HEK293 (cell line): ENCODE data around the gene KRT8.

Experiments used
- CTCF ChIA-PET: fragments of 350-600 bp; formaldehyde crosslinking; extraction: SDS; loops from one replicate; lab custom pipeline; 2021; ENCODE audit warnings: antibody characterized with exemption; lab: Yijun Ruan, JAX
- POLR2A ChIA-PET: fragments of 300-600 bp; formaldehyde crosslinking; extraction: SDS; loops from one replicate; lab custom pipeline; 2020; ENCODE audit warnings: antibody characterized with exemption, inconsistent platforms; lab: Yijun Ruan, JAX
- H3K27ac ChIP-seq: fragments of 200-500 bp; sonication (Bioruptor generic); 2 replicates; pipeline ENCODE4 v1.5.1; 2014; ENCODE audit warnings: low read depth, low read length, control low read depth, inconsistent platforms; ENCODE audit errors: extremely low read depth
- H3K36me3 ChIP-seq, 2 experiments: fragments of 200-500 bp in 1 of 2; sonication (Bioruptor generic) in 1 of 2; 1 replicate in 1 of 2; 2 replicates in 1 of 2; pipeline ENCODE4 v1.5.1; 2014 to 2017; ENCODE audit warnings: inconsistent platforms in 2 of 2, low read length in 2 of 2; ENCODE audit not compliant: control insufficient read depth in 2 of 2, insufficient read depth in 1 of 2
- H3K4me1 ChIP-seq: fragments of 200-500 bp; sonication (Bioruptor generic); 2 replicates; pipeline ENCODE4 v1.5.1; 2014; ENCODE audit warnings: mild to moderate bottlenecking, low read length, inconsistent platforms; ENCODE audit not compliant: control insufficient read depth, insufficient read depth
- H3K4me3 ChIP-seq: 2 replicates; pipeline ENCODE4 v1.5.1; 2011; ENCODE audit warnings: low read depth, mild to moderate bottlenecking, control low read depth, low read length, moderate library complexity
- H3K9me3 ChIP-seq: fragments of 200-500 bp; sonication (Bioruptor generic); 2 replicates; pipeline ENCODE4 v1.5.1; 2014; ENCODE audit warnings: low read depth, low read length, inconsistent platforms; ENCODE audit not compliant: control insufficient read depth, insufficient read depth
- CTCF ChIP-seq: fragments of 450-650 bp; formaldehyde crosslinking; IDR thresholded peaks from 2 replicates; pipeline ENCODE4 v1.5.1; 2016; ENCODE audit warnings: missing biosample characterization, missing genetic modification characterization
- HOXA7 ChIP-seq: sonication (generic); formaldehyde crosslinking; IDR thresholded peaks from 2 replicates; pipeline ENCODE4 v1.8.1; 2022; ENCODE audit warnings: missing genetic modification reagents, borderline replicate concordance
- HOXC10 ChIP-seq: sonication (generic); formaldehyde crosslinking; IDR thresholded peaks from 2 replicates; pipeline ENCODE4 v1.8.1; 2023; ENCODE audit warnings: mild to moderate bottlenecking, missing genetic modification reagents
- KLF7 ChIP-seq: fragments of 450-650 bp; formaldehyde crosslinking; IDR thresholded peaks from 2 replicates; pipeline ENCODE4 v1.5.1; 2016; ENCODE audit warnings: missing biosample characterization, missing genetic modification characterization, borderline replicate concordance
- KLF9 ChIP-seq: fragments of 450-650 bp; formaldehyde crosslinking; IDR thresholded peaks from 2 replicates; pipeline ENCODE4 v1.5.1; 2016; ENCODE audit warnings: missing biosample characterization, missing genetic modification characterization, low read depth
- MEIS1 ChIP-seq: sonication (generic); formaldehyde crosslinking; IDR thresholded peaks from 2 replicates; pipeline ENCODE4 v1.8.1; 2022; ENCODE audit warnings: missing genetic modification reagents, mild to moderate bottlenecking, borderline replicate concordance
- MZF1 ChIP-seq: fragments of 450-650 bp; formaldehyde crosslinking; IDR thresholded peaks from 2 replicates; pipeline ENCODE4 v1.5.1; 2017; ENCODE audit warnings: missing biosample characterization, missing genetic modification characterization, borderline replicate concordance
- SP2 ChIP-seq: fragments of 450-650 bp; formaldehyde crosslinking; IDR thresholded peaks from 2 replicates; pipeline ENCODE4 v1.5.1; 2016; ENCODE audit warnings: missing biosample characterization, missing genetic modification characterization
- ZNF155 ChIP-seq: fragments of 450-650 bp; formaldehyde crosslinking; IDR thresholded peaks from 2 replicates; pipeline ENCODE4 v1.5.1; 2016; ENCODE audit warnings: missing biosample characterization, missing genetic modification characterization
- ZNF184 ChIP-seq: fragments of 450-650 bp; IDR thresholded peaks from 2 replicates; pipeline ENCODE4 v1.5.1; 2018; ENCODE audit warnings: missing biosample characterization, mild to moderate bottlenecking, missing genetic modification characterization
- ZNF280C ChIP-seq: fragments of 450-650 bp; formaldehyde crosslinking; IDR thresholded peaks from 2 replicates; pipeline ENCODE4 v1.5.1; 2016; ENCODE audit warnings: missing biosample characterization, missing genetic modification characterization
- ZNF292 ChIP-seq: fragments of 450-650 bp; formaldehyde crosslinking; IDR thresholded peaks from 2 replicates; pipeline ENCODE4 v1.5.1; 2016; ENCODE audit warnings: low read depth, missing biosample characterization, missing genetic modification characterization, borderline replicate concordance
- ZNF341 ChIP-seq: fragments of 450-650 bp; formaldehyde crosslinking; IDR thresholded peaks from 2 replicates; pipeline ENCODE4; 2016; ENCODE audit warnings: low read depth, missing biosample characterization, missing genetic modification characterization
- ZNF350 ChIP-seq: fragments of 450-650 bp; formaldehyde crosslinking; IDR thresholded peaks from 2 replicates; pipeline ENCODE4 v1.5.0; 2017; ENCODE audit warnings: missing biosample characterization, mild to moderate bottlenecking, missing genetic modification characterization
- ZNF518A ChIP-seq: fragments of 450-650 bp; formaldehyde crosslinking; conservative IDR thresholded peaks from 2 replicates; pipeline ENCODE4 v1.5.1; 2016; ENCODE audit warnings: low read depth, missing biosample characterization, missing genetic modification characterization
- ZNF623 ChIP-seq: fragments of 450-650 bp; formaldehyde crosslinking; IDR thresholded peaks from 2 replicates; pipeline ENCODE4 v1.5.1; 2016; ENCODE audit warnings: missing biosample characterization, missing genetic modification characterization
- ZNF629 ChIP-seq: fragments of 450-650 bp; formaldehyde crosslinking; IDR thresholded peaks from 2 replicates; pipeline ENCODE4 v1.5.1; 2017; ENCODE audit warnings: missing biosample characterization, missing genetic modification characterization
- ZNF670 ChIP-seq: fragments of 450-650 bp; formaldehyde crosslinking; IDR thresholded peaks from 2 replicates; pipeline ENCODE4 v1.5.1; 2016; ENCODE audit warnings: missing biosample characterization, missing genetic modification characterization, low read depth
- ZNF768 ChIP-seq: fragments of 450-650 bp; formaldehyde crosslinking; IDR thresholded peaks from 2 replicates; pipeline ENCODE4 v1.5.1; 2018; ENCODE audit warnings: missing biosample characterization, mild to moderate bottlenecking, missing genetic modification characterization
- ZNF777 ChIP-seq: fragments of 450-650 bp; formaldehyde crosslinking; IDR thresholded peaks from 2 replicates; pipeline ENCODE4 v1.5.1; 2017; ENCODE audit warnings: missing biosample characterization, missing genetic modification characterization, borderline replicate concordance
- TF ChIP-seq, protein P1 (sequence below): fragments of 450-650 bp; formaldehyde crosslinking; IDR thresholded peaks from 2 replicates; pipeline ENCODE4 v1.5.1; 2016; ENCODE audit warnings: missing biosample characterization, missing genetic modification characterization
- TF ChIP-seq, protein P2 (sequence below): fragments of 450-650 bp; formaldehyde crosslinking; optimal IDR thresholded peaks from 2 replicates; pipeline ENCODE3; 2016; ENCODE audit warnings: missing biosample characterization, mild to moderate bottlenecking, missing genetic modification characterization
- TF ChIP-seq, protein P3 (sequence below): fragments of 450-650 bp; formaldehyde crosslinking; IDR thresholded peaks from 2 replicates; pipeline ENCODE4 v1.5.1; 2016; ENCODE audit warnings: missing biosample characterization, missing genetic modification characterization

Gene KRT8

GRCh38 chr12:52873832-52874572 is 30.9 kb downstream of the KRT8 start:
- no peaks in the 10 kb centered on the region for H3K36me3 ChIP-seq
- H3K9me3 ChIP-seq, result no peaks in the 10 kb centered on the region
- H3K4me1 ChIP-seq, result peaks cover 13% of the 10 kb centered on the region; the same call in 1 of the 2 replicates
- H3K27ac ChIP-seq, result peak overlapping the region; percentile 63; the same call in 1 of the 2 replicates
- ChIA-PET CTCF (interaction anchor here (0.6 to 10.4 kb wide), 19 partner anchors 8 to 738 kb away, joined by 3 to 200 read pairs (median 3); partner anchors contain the start of gene KRT85), POLR2A (interaction anchor here (1.0 to 1.5 kb wide), 6 partner anchors 9 to 682 kb away, joined by 3 to 7 read pairs (median 3); partner anchors contain the start of genes KRT8 and KRT80)
- peak overlapping the region; percentile 36 for H3K4me3 ChIP-seq
- TF ChIP-seq ZNF629 (tag by site-specific recombination) (peak; percentile 61), HOXC10 (no peak), ZNF350 (tag by site-specific recombination) (no peak), SP2 (peak; percentile 38), CTCF (tag by site-specific recombination) (no peak), ZNF777 (tag by site-specific recombination) (no peak), MEIS1 (no peak), ZNF280C (tag by site-specific recombination) (no peak), ZNF184 (tag by site-specific recombination) (no peak), MZF1 (tag by site-specific recombination) (no peak), ZNF623 (tag by site-specific recombination) (no peak), KLF7 (tag by site-specific recombination) (peak; percentile 56; the same call in 1 of the 2 replicates), ZNF670 (tag by site-specific recombination) (no peak), ZNF155 (tag by site-specific recombination) (no peak), KLF9 (tag by site-specific recombination) (peak; percentile 28; the same call in 1 of the 2 replicates), ZNF518A (tag by site-specific recombination) (no peak), ZNF292 (tag by site-specific recombination) (no peak), HOXA7 (CRISPR knock-in tag) (no peak), ZNF341 (tag by site-specific recombination) (peak; percentile 89), ZNF768 (tag by site-specific recombination) (no peak)
- TF ChIP-seq, protein P1, sequence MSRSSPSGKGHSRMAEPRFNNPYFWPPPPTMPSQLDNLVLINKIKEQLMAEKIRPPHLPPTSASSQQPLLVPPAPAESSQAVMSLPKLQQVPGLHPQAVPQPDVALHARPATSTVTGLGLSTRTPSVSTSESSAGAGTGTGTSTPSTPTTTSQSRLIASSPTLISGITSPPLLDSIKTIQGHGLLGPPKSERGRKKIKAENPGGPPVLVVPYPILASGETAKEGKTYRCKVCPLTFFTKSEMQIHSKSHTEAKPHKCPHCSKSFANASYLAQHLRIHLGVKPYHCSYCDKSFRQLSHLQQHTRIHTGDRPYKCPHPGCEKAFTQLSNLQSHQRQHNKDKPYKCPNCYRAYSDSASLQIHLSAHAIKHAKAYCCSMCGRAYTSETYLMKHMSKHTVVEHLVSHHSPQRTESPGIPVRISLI (tag by site-specific recombination), result no peak
- TF ChIP-seq, protein P2, sequence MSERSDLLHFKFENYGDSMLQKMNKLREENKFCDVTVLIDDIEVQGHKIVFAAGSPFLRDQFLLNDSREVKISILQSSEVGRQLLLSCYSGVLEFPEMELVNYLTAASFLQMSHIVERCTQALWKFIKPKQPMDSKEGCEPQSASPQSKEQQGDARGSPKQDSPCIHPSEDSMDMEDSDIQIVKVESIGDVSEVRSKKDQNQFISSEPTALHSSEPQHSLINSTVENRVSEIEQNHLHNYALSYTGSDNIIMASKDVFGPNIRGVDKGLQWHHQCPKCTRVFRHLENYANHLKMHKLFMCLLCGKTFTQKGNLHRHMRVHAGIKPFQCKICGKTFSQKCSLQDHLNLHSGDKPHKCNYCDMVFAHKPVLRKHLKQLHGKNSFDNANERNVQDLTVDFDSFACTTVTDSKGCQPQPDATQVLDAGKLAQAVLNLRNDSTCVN, result peak; percentile 35
- TF ChIP-seq, protein P3, sequence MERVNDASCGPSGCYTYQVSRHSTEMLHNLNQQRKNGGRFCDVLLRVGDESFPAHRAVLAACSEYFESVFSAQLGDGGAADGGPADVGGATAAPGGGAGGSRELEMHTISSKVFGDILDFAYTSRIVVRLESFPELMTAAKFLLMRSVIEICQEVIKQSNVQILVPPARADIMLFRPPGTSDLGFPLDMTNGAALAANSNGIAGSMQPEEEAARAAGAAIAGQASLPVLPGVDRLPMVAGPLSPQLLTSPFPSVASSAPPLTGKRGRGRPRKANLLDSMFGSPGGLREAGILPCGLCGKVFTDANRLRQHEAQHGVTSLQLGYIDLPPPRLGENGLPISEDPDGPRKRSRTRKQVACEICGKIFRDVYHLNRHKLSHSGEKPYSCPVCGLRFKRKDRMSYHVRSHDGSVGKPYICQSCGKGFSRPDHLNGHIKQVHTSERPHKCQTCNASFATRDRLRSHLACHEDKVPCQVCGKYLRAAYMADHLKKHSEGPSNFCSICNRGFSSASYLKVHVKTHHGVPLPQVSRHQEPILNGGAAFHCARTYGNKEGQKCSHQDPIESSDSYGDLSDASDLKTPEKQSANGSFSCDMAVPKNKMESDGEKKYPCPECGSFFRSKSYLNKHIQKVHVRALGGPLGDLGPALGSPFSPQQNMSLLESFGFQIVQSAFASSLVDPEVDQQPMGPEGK (tag by site-specific recombination), result peak; percentile 96
